MM.1S (cell line): ENCODE data around the gene CNGB1.

Source experiments
- EZH2 ChIP-seq: fragments of 300-600 bp; sonication (generic); optimal IDR thresholded peaks from 2 replicates; pipeline ENCODE3; 2017; ENCODE audit warnings: low read depth, mild to moderate bottlenecking, antibody characterized with exemption, low read length, mixed read lengths
- EZH2phosphoT487 ChIP-seq: fragments of 300-600 bp; sonication (generic); IDR thresholded peaks from 2 replicates; pipeline ENCODE4 v1.6.1; 2018; ENCODE audit warnings: antibody characterized with exemption, low read length
- TF ChIP-seq, protein P1 (sequence below): fragments of 300-600 bp; sonication (generic); IDR thresholded peaks from 2 replicates; pipeline ENCODE4 v1.5.1; 2016; ENCODE audit warnings: antibody characterized with exemption, low read length, mixed read lengths

DNA sequence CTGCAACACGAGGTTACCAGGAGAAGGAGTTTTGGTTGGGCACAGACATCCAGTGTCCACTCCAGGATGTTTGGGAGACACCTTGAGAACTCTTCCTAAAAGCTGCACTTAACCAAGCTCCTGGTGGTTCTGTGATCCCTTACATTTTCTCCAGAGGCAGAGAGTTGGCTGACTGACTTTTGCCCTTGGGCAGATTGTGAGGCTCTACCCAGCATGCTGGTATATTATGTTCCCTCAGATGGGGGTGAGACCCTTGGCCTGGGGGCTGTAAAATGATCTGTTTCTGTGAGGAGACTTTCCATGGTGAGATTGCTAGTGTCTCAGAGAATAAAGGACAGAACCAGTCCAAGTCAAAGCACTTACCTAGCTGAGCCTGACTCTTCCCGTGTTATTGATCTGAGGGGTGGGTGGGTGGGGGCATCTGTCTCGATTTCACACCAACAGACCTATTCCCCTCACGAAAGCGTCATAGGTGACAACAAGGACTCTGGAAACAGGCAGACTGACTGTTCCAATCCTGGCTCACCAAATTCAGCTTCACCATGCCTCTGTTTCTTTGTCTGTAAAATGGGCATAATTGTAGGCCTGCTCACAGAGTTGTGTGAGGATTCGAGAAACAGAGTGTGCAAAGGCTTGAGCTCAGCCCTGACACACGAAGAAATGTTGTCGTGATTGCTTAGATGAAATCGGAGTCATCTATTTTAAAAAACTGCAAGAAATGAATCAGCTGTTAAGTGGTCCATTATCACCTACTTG lies 42.5 kb upstream of the CNGB1 start:
- TF ChIP-seq, protein P1, sequence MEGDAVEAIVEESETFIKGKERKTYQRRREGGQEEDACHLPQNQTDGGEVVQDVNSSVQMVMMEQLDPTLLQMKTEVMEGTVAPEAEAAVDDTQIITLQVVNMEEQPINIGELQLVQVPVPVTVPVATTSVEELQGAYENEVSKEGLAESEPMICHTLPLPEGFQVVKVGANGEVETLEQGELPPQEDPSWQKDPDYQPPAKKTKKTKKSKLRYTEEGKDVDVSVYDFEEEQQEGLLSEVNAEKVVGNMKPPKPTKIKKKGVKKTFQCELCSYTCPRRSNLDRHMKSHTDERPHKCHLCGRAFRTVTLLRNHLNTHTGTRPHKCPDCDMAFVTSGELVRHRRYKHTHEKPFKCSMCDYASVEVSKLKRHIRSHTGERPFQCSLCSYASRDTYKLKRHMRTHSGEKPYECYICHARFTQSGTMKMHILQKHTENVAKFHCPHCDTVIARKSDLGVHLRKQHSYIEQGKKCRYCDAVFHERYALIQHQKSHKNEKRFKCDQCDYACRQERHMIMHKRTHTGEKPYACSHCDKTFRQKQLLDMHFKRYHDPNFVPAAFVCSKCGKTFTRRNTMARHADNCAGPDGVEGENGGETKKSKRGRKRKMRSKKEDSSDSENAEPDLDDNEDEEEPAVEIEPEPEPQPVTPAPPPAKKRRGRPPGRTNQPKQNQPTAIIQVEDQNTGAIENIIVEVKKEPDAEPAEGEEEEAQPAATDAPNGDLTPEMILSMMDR, result no peak
- TF ChIP-seq EZH2, result no peak
- no peak for TF ChIP-seq EZH2phosphoT487
